Stimulated activated CD8-positive, alpha-beta memory T cell treated with anti-CD3 and anti-CD28 coated beads, Interleukin-4, amount 100 ng/mL, for 1 hour (primary cell): ENCODE data around the gene NPAS4.
"Not testable (repeated sequence)": the region's sequence is repeated elsewhere in the genome, so short reads cannot be mapped to it uniquely, and the experiment has no call there.

Source experiments
- DNase-seq, 2 donors: peaks; one replicate each; pipeline ENCODE4 v3.0.0-alpha.2; 2020; ENCODE audit warnings: low read depth in 2 of 2, low spot score in 1 of 2

Gene NPAS4

GRCh38 chr11:66454247-66454646 lies 33.4 kb downstream of the NPAS4 start:
- DNase-seq, result no peak

GRCh38 chr11:66454828-66455227 lies 34.0 kb downstream of the NPAS4 start:
- no peak for DNase-seq

- no peak for DNase-seq
Observed at GRCh38 chr11:66457826-66458225, 37.0 kb downstream of the NPAS4 start.

- DNase-seq, result no peak
Observed at GRCh38 chr11:66459138-66459778, 38.4 kb downstream of the NPAS4 start.

GRCh38 chr11:66462010-66462409 lies 41.2 kb downstream of the NPAS4 start:
- DNase-seq, result no peak

GRCh38 chr11:66462911-66463310 lies 42.1 kb downstream of the NPAS4 start:
- DNase-seq, result no peak

- not testable (repeated sequence) for DNase-seq
Observed at GRCh38 chr11:66464116-66464515, 43.3 kb downstream of the NPAS4 start.

GRCh38 chr11:66464916-66465315 lies 44.1 kb downstream of the NPAS4 start:
- DNase-seq, result no peak

GRCh38 chr11:66465373-66466224 lies 44.8 kb downstream of the NPAS4 start:
- DNase-seq, result no peak

GRCh38 chr11:66466225-66467033 lies 45.6 kb downstream of the NPAS4 start, which contains the start of gene PELI3:
TSS of gene PELI3 (plus strand) at chr11:66466905. CDS start at chr11:66468129, 1,224 bp downstream.
- peak; percentile 91 to 92 for DNase-seq

- no peak for DNase-seq
Observed at GRCh38 chr11:66467034-66467659, 46.3 kb downstream of the NPAS4 start.

- DNase-seq, result no peak
Observed at GRCh38 chr11:66467756-66468155, 46.9 kb downstream of the NPAS4 start.

GRCh38 chr11:66468691-66469090 lies 47.9 kb downstream of the NPAS4 start:
- DNase-seq, result no peak

- no peak for DNase-seq
Observed at GRCh38 chr11:66469441-66469840, 48.6 kb downstream of the NPAS4 start.

GRCh38 chr11:66470015-66470414 lies 49.2 kb downstream of the NPAS4 start:
- DNase-seq, result no peak

GRCh38 chr11:66471142-66471541 lies 50.3 kb downstream of the NPAS4 start:
- no peak for DNase-seq

GRCh38 chr11:66472054-66472453 lies 51.2 kb downstream of the NPAS4 start:
- no peak for DNase-seq

GRCh38 chr11:66473167-66473566 lies 52.3 kb downstream of the NPAS4 start:
- DNase-seq, result no peak

- no peak for DNase-seq
Observed at GRCh38 chr11:66473608-66474515, 53.0 kb downstream of the NPAS4 start.
